Activated T-helper 2 cell treated with anti-CD3 and anti-CD28 coated beads, Interferon-gamma antibody, Interleukin-2, Interleukin-4, amounts not matched to agents 10 μg/mL and 5 μg/mL and 100 μg/mL, durations not matched to agents 14 hours and 24 hours and 36 hours (primary cell): Measurements from ENCODE around the gene CD2. TPM values are rescaled to one million over a fixed set of nuclear protein-coding genes. Genes with fewer than 3 reads are reported as not detected.
A peak's percentile ranks its signal among the peaks of the same experiment; 100 is the strongest.
"Not testable (repeated sequence)": the region's sequence is repeated elsewhere in the genome, so short reads cannot be mapped to it uniquely, and the experiment has no call there.

Experiments
- DNase-seq: peaks from one replicate; pipeline ENCODE4 v3.0.0; 2021; ENCODE audit warnings: low spot score
- H3K27ac Mint-ChIP-seq: one replicate; pipeline ENCODE4 v1.8.0; 2021; ENCODE audit warnings: mixed read lengths
- H3K27me3 Mint-ChIP-seq: one replicate; pipeline ENCODE4 v1.8.0; 2021; ENCODE audit warnings: low read depth, mixed read lengths
- H3K36me3 Mint-ChIP-seq: one replicate; pipeline ENCODE4 v1.8.0; 2021; ENCODE audit warnings: low read depth, mixed read lengths
- H3K4me1 Mint-ChIP-seq: one replicate; pipeline ENCODE4 v1.8.0; 2021; ENCODE audit warnings: low read depth, mixed read lengths
- H3K4me3 Mint-ChIP-seq: one replicate; pipeline ENCODE4 v1.8.0; 2021; ENCODE audit warnings: low read depth, mild to moderate bottlenecking, moderate library complexity, mixed read lengths
- H3K9me3 Mint-ChIP-seq: one replicate; pipeline ENCODE4 v1.8.0; 2021; ENCODE audit warnings: mixed read lengths
- intact Hi-C: fragments of 100-400 bp; cut with micrococcal nuclease; formaldehyde crosslinking; loops from one replicate; pipeline ENCODE4 v1.15.1; 2023
- total RNA-seq: library from RNA; stranded (reverse); gene quantifications from 2 replicates; pipeline ENCODE4 v1.2.3, GENCODE V29; 2022

CD2 gene
- total RNA-seq, 1 donor from 2014 or later: 304 TPM

GRCh38 chr1:116755066-116755465 is 836 bp downstream of the CD2 start:
- Mint-ChIP-seq H3K4me1 (peaks cover 31% of the 10 kb centered on the region), H3K27me3 (no peaks in the 10 kb centered on the region), H3K27ac (peak overlapping the region; percentile 97), H3K36me3 (peaks cover 66% of the 10 kb centered on the region), H3K9me3 (peaks cover 4% of the 10 kb centered on the region), H3K4me3 (peak overlapping the region; percentile 99)
- intact Hi-C loops: loop anchor here (2.0 kb wide), 1 partner anchor 14 kb away; no protein-coding TSS in a partner anchor
- DNase-seq: no peak

DNA sequence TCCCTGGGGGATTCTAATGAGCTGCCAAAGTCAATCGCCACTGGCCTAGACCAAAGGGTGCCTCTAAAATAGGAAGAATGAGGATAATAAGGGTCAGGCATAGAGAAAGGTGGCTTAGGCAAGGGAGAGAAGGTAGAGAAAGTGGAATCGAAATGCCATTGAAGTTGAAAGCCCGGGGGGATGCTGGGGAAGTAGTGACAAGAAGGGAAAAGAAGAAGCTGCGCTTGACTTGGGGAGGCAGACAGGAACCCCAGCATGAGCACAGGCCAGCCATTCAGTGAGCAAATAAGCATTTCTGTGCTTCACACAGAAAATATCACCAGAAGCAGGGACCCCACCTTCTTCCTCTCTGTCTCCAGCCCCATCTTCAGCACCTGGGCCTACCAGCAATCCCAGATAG is 1.5 kb downstream of the CD2 start:
- peaks cover 70% of the 10 kb centered on the region for H3K36me3 Mint-ChIP-seq
- H3K4me3 Mint-ChIP-seq: peak overlapping the region; percentile 99
- intact Hi-C loops: loop anchor here (2.0 kb wide), 1 partner anchor 13 kb away; no protein-coding TSS in a partner anchor
- no peaks in the 10 kb centered on the region for H3K9me3 Mint-ChIP-seq
- H3K27ac Mint-ChIP-seq: peak overlapping the region; percentile 97
- peaks cover 34% of the 10 kb centered on the region for H3K4me1 Mint-ChIP-seq
- DNase-seq: no peak
- H3K27me3 Mint-ChIP-seq: no peaks in the 10 kb centered on the region

DNA sequence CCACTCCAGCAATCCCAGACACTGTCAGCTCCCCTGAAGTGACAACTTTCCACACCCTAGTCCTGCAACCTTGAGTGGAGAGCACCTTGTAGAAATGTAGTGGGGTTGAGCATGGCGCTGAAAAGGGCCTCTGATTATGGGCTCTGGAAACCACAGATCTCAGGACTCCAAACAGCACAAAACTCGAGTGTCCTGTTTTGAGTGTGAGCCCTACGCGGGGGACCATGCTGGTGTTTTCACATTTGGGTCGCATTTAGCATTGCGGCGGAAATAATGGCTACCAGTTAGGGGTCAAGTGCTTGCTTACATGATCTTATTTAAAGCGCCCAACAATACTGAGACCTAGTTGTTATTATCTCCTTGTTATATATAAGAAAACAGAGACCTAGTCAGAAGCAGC is 1.9 kb downstream of the CD2 start:
- H3K9me3 Mint-ChIP-seq, DNase-seq, H3K27me3 Mint-ChIP-seq, intact Hi-C loops: not testable (repeated sequence)
- peaks cover 72% of the 10 kb centered on the region for H3K36me3 Mint-ChIP-seq
- peaks cover 33% of the 10 kb centered on the region for H3K4me1 Mint-ChIP-seq
- H3K27ac Mint-ChIP-seq: peak overlapping the region; percentile 97
- H3K4me3 Mint-ChIP-seq: peak overlapping the region; percentile 99

DNA sequence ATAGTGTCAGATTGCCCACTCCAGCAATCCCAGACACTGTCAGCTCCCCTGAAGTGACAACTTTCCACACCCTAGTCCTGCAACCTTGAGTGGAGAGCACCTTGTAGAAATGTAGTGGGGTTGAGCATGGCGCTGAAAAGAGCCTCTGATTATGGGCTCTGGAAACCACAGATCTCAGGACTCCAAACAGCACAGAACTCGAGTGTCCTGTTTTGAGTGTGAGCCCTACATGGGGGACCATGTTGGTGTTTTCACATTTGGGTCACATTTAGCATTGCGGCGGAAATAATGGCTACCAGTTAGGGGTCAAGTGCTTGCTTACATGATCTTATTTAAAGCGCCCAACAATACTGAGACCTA is 4.2 kb downstream of the CD2 start:
- Mint-ChIP-seq H3K4me3 (peak overlapping the region; percentile 99), H3K4me1 (peaks cover 42% of the 10 kb centered on the region), H3K27ac (peak overlapping the region; percentile 89), H3K36me3 (peaks cover 94% of the 10 kb centered on the region)
- H3K27me3 Mint-ChIP-seq, intact Hi-C loops, DNase-seq, H3K9me3 Mint-ChIP-seq: not testable (repeated sequence)

GRCh38 chr1:116759636-116760035 is 5.4 kb downstream of the CD2 start:
- H3K4me1 Mint-ChIP-seq: peaks cover 46% of the 10 kb centered on the region
- H3K27me3 Mint-ChIP-seq: no peaks in the 10 kb centered on the region
- no peaks in the 10 kb centered on the region for H3K9me3 Mint-ChIP-seq
- DNase-seq: no peak
- H3K27ac Mint-ChIP-seq: peak overlapping the region; percentile 89
- peaks cover 99% of the 10 kb centered on the region for H3K36me3 Mint-ChIP-seq
- H3K4me3 Mint-ChIP-seq: peak overlapping the region; percentile 99
- intact Hi-C loops: loop anchor here (5.0 kb wide), 3 partner anchors 202 to 382 kb away; partner anchors contain the start of gene CD101

DNA sequence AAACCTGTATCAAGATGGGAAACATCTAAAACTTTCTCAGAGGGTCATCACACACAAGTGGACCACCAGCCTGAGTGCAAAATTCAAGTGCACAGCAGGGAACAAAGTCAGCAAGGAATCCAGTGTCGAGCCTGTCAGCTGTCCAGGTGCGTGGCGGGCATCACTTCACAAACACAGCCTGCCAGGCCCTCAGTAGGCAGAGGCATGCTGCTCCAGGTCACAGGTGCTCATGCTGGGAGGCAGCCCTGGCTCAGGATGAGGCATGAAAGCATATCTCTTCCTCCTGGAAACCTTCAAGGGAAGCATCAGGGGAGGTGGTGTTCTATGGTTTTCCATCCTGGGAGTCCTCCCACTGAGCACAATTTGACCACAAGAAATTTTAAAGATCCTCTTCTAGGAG is 6.3 kb downstream of the CD2 start:
- intact Hi-C loops: loop anchor here (5.0 kb wide), 3 partner anchors 203 to 383 kb away; partner anchors contain the start of gene CD101
- peak overlapping the region; percentile 100 for H3K27ac Mint-ChIP-seq
- H3K9me3 Mint-ChIP-seq: no peaks in the 10 kb centered on the region
- no peak for DNase-seq
- peaks cover 55% of the 10 kb centered on the region for H3K4me1 Mint-ChIP-seq
- peak overlapping the region; percentile 84 for H3K4me3 Mint-ChIP-seq
- H3K27me3 Mint-ChIP-seq: no peaks in the 10 kb centered on the region
- peaks cover 99% of the 10 kb centered on the region for H3K36me3 Mint-ChIP-seq

DNA sequence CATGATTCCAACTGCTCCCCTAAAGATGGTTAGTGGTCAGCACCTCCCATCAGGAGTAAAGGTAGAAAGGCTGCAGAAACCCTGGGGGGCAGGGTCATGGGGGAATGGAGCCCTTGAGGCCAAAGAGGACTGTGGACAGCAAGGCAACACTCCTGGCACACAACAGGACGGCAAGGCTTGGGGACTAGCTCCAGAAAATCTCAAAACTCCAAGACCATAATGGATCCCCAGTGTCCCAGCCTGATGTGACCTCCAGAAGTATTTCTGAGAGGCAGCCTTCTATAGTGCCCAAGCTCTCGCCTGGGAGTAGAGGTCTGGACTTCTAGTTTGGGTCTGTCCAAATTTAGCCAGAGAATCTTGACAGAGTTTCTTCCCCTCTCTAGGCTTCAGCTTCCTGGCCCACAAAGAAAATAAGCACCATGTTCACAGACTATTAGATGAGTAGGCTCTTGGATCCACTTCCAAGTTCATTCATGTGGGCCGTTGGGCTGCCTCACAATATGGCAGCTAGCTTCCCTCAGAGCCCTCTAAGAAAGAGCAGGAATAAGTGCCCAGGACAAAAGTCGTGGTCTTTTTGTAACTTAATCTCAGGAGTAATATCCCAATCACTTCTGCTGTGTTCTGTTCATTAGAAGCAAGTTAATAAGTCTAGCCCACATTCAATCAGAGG is 6.9 kb downstream of the CD2 start:
- peak overlapping the region; percentile 84 for H3K4me3 Mint-ChIP-seq
- no peaks in the 10 kb centered on the region for H3K9me3 Mint-ChIP-seq
- H3K27ac Mint-ChIP-seq: peak overlapping the region; percentile 100
- peaks cover 99% of the 10 kb centered on the region for H3K36me3 Mint-ChIP-seq
- intact Hi-C loops: loop anchor here (5.0 kb wide), 3 partner anchors 204 to 384 kb away; partner anchors contain the start of gene CD101
- no peak for DNase-seq
- H3K4me1 Mint-ChIP-seq: peaks cover 61% of the 10 kb centered on the region
- no peaks in the 10 kb centered on the region for H3K27me3 Mint-ChIP-seq

- no peak for DNase-seq
- peaks cover 73% of the 10 kb centered on the region for H3K4me1 Mint-ChIP-seq
- peak overlapping the region; percentile 100 for H3K27ac Mint-ChIP-seq
- H3K36me3 Mint-ChIP-seq: peaks cover 99% of the 10 kb centered on the region
- no peaks in the 10 kb centered on the region for H3K27me3 Mint-ChIP-seq
- intact Hi-C loops: loop anchor here (5.0 kb wide), 3 partner anchors 205 to 385 kb away; partner anchors contain the start of gene CD101
- no peaks in the 10 kb centered on the region for H3K9me3 Mint-ChIP-seq
- H3K4me3 Mint-ChIP-seq: peak overlapping the region; percentile 84
These were observed 8.1 kb downstream of the CD2 start for GRCh38 chr1:116762281-116762680.

- intact Hi-C loops: loop anchor here (1.0 to 5.0 kb wide), 6 partner anchors 8 to 385 kb away; partner anchors contain the start of genes CD101 and CD2
These were observed 8.5 kb downstream of the CD2 start for GRCh38 chr1:116762781-116763115.

DNA sequence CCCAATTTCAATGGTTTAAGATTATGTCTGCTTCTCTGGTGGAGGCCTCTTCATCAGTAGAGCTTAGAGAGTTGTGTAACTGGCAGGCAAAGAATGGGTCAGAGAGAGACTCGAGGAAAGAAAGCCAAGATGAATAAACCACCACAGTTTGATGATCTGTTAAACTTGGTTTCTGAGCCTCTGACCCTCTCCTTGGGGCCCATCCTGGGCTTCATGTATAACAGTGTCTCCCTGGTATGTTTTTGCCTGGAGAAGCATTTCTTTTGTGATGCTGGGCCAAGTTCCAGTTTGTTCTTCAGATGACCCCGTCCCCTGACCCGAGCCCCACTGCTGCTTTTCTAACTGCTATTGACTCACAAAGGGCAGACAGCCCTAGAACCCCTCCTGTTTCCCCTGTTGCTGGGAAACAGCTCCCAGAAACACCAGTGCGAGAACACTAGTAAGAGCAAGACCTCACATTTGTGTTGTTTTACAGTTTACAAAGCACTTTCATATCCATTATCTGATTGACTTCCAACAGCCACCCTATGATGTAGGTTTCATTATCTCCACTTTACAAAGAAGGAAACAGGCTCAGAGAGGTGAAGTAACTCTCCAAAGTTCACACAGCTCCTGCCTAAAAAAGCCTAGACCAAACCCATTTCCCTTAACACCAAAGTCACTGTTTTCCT is 9.0 kb downstream of the CD2 start:
- Mint-ChIP-seq H3K27me3 (no peaks in the 10 kb centered on the region), H3K4me1 (peaks cover 81% of the 10 kb centered on the region), H3K36me3 (peaks cover 99% of the 10 kb centered on the region), H3K4me3 (peak overlapping the region; percentile 84), H3K9me3 (no peaks in the 10 kb centered on the region), H3K27ac (peak overlapping the region; percentile 100)
- peak; percentile 80 for DNase-seq
- intact Hi-C loops: loop anchor here (1.0 to 5.0 kb wide), 6 partner anchors 9 to 386 kb away; partner anchors contain the start of genes CD101 and CD2

More at GRCh38 chr1:116762781-116763115, 8.5 kb downstream of the CD2 start:
- H3K27me3 Mint-ChIP-seq: no peaks in the 10 kb centered on the region
- peaks cover 99% of the 10 kb centered on the region for H3K36me3 Mint-ChIP-seq
- no peaks in the 10 kb centered on the region for H3K9me3 Mint-ChIP-seq
- no peak for DNase-seq
- H3K27ac Mint-ChIP-seq: peak overlapping the region; percentile 100
- peak overlapping the region; percentile 84 for H3K4me3 Mint-ChIP-seq
- H3K4me1 Mint-ChIP-seq: peaks cover 76% of the 10 kb centered on the region

DNA sequence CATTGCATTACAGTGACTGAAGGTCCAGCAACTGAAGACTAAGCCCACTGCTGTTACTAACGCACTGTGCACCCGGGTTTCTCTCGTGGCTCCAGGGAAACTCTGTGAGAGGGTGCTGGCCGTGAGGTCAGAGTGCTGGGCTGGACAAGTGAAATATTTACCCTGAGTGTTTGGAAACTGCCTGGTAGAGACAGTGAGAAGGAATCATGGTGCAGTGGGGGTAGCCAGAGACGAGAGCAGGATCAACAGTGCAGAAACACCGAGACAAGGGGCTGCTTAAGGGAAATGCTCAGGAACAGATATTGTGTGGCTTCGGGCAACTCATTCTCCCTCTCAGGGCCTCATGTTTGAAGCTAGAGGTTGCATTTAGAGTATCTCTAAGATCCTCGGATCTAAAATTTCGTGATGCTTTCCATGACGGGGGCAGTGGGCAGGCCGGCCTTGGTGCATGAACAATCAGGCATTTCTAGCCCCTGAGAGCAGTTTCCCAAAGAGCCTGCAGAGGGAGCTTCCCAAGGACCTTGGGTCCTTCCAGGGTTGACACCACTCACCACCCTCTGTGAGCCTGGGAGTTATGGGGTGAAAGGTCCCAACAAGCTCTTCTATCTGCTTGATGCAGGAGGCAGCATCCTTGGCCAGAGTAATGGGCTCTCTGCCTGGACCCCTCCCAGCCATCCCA is 9.7 kb downstream of the CD2 start:
- no peak for DNase-seq
- Mint-ChIP-seq H3K4me3 (peak overlapping the region; percentile 84), H3K4me1 (peaks cover 88% of the 10 kb centered on the region), H3K27ac (peak overlapping the region; percentile 100), H3K9me3 (no peaks in the 10 kb centered on the region), H3K36me3 (peaks cover 99% of the 10 kb centered on the region), H3K27me3 (no peaks in the 10 kb centered on the region)
- intact Hi-C loops: loop anchor here (1.0 to 5.0 kb wide), 11 partner anchors 8 to 387 kb away; partner anchors contain the start of genes CD101, CD2 and TTF2

GRCh38 chr1:116764466-116764898 is 10.3 kb downstream of the CD2 start:
- peak overlapping the region; percentile 100 for H3K27ac Mint-ChIP-seq
- H3K36me3 Mint-ChIP-seq: peaks cover 99% of the 10 kb centered on the region
- H3K9me3 Mint-ChIP-seq: no peaks in the 10 kb centered on the region
- H3K4me3 Mint-ChIP-seq: peak overlapping the region; percentile 84
- peaks cover 89% of the 10 kb centered on the region for H3K4me1 Mint-ChIP-seq
- intact Hi-C loops: loop anchor here (1.0 to 5.0 kb wide), 8 partner anchors 27 to 387 kb away; partner anchors contain the start of genes CD101 and TTF2
- peak; percentile 61 for DNase-seq
- H3K27me3 Mint-ChIP-seq: no peaks in the 10 kb centered on the region
